ENCODE results near the gene SUGCT.

The SUGCT gene

GRCh38 chr7:40213291-40213690 is 78.5 kb downstream of the SUGCT start:
- TF ChIP-seq FOXP2 (optimal IDR thresholded peaks at IDR 0.05; ENCODE audit: borderline replicate concordance, extremely low read depth, extremely low read length, insufficient read depth) (no peak), REST (IDR thresholded peaks at IDR 0.05; ENCODE audit: insufficient read depth in 1 of 2, low read depth in 2 of 2, low read length in 2 of 2) (no peak), SIN3A (IDR thresholded peaks at IDR 0.05; ENCODE audit: borderline replicate concordance, insufficient read depth, low read length) (no peak), TAF1 (IDR thresholded peaks at IDR 0.05; ENCODE audit: borderline replicate concordance, insufficient read depth, low read length) (no peak), POLR2AphosphoS5 (IDR thresholded peaks at IDR 0.05; ENCODE audit: low read depth, low read length) (no peak)

- TF ChIP-seq TAF1 (IDR thresholded peaks at IDR 0.05; ENCODE audit: borderline replicate concordance, insufficient read depth, low read length) = no peak
- no peak for TF ChIP-seq REST (IDR thresholded peaks at IDR 0.05; ENCODE audit: insufficient read depth in 1 of 2, low read depth in 2 of 2, low read length in 2 of 2)
- no peak for TF ChIP-seq POLR2AphosphoS5 (IDR thresholded peaks at IDR 0.05; ENCODE audit: low read depth, low read length)
- no peak for TF ChIP-seq SIN3A (IDR thresholded peaks at IDR 0.05; ENCODE audit: borderline replicate concordance, insufficient read depth, low read length)
- no peak for TF ChIP-seq FOXP2 (optimal IDR thresholded peaks at IDR 0.05; ENCODE audit: borderline replicate concordance, extremely low read depth, extremely low read length, insufficient read depth)
Observed at GRCh38 chr7:40213856-40214255, 79.1 kb downstream of the SUGCT start.

- TF ChIP-seq REST (IDR thresholded peaks at IDR 0.05; ENCODE audit: insufficient read depth in 1 of 2, low read depth in 2 of 2, low read length in 2 of 2) (no peak), SIN3A (IDR thresholded peaks at IDR 0.05; ENCODE audit: borderline replicate concordance, insufficient read depth, low read length) (no peak), POLR2AphosphoS5 (IDR thresholded peaks at IDR 0.05; ENCODE audit: low read depth, low read length) (no peak), TAF1 (IDR thresholded peaks at IDR 0.05; ENCODE audit: borderline replicate concordance, insufficient read depth, low read length) (no peak), FOXP2 (optimal IDR thresholded peaks at IDR 0.05; ENCODE audit: borderline replicate concordance, extremely low read depth, extremely low read length, insufficient read depth) (no peak)
Observed at GRCh38 chr7:40219917-40220316, 85.1 kb downstream of the SUGCT start.

GRCh38 chr7:40220421-40220911 is 85.7 kb downstream of the SUGCT start:
- TF ChIP-seq FOXP2 (optimal IDR thresholded peaks at IDR 0.05; ENCODE audit: borderline replicate concordance, extremely low read depth, extremely low read length, insufficient read depth) (no peak), POLR2AphosphoS5 (IDR thresholded peaks at IDR 0.05; ENCODE audit: low read depth, low read length) (no peak), REST (IDR thresholded peaks at IDR 0.05; ENCODE audit: insufficient read depth in 1 of 2, low read depth in 2 of 2, low read length in 2 of 2) (no peak), TAF1 (IDR thresholded peaks at IDR 0.05; ENCODE audit: borderline replicate concordance, insufficient read depth, low read length) (no peak), SIN3A (IDR thresholded peaks at IDR 0.05; ENCODE audit: borderline replicate concordance, insufficient read depth, low read length) (no peak)

GRCh38 chr7:40221836-40222235 is 87.0 kb downstream of the SUGCT start:
- TF ChIP-seq TAF1 (IDR thresholded peaks at IDR 0.05; ENCODE audit: borderline replicate concordance, insufficient read depth, low read length) (no peak), SIN3A (IDR thresholded peaks at IDR 0.05; ENCODE audit: borderline replicate concordance, insufficient read depth, low read length) (no peak), POLR2AphosphoS5 (IDR thresholded peaks at IDR 0.05; ENCODE audit: low read depth, low read length) (no peak), FOXP2 (optimal IDR thresholded peaks at IDR 0.05; ENCODE audit: borderline replicate concordance, extremely low read depth, extremely low read length, insufficient read depth) (no peak), REST (IDR thresholded peaks at IDR 0.05; ENCODE audit: insufficient read depth in 1 of 2, low read depth in 2 of 2, low read length in 2 of 2) (no peak)
